Umbilical cord (tissue), 2 donors: ENCODE results near the gene ADAM8. TPM values are rescaled to one million over a fixed set of nuclear protein-coding genes. Genes with fewer than 3 reads are reported as not detected.

Experiments used
- DNase-seq: peaks from one replicate; pipeline ENCODE4 v3.0.0-alpha.2; 2015; ENCODE audit warnings: low spot score
- total RNA-seq: library from RNA; depleted of rRNA; stranded (reverse); fragments of >200 nt; gene quantifications from one replicate; pipeline ENCODE4 v1.2.3, GENCODE V29; 2014; ENCODE audit warnings: low replicate concordance; ENCODE audit not compliant: insufficient read depth

The ADAM8 gene
- total RNA-seq, 1 donor from 2014 or later, result 6.3 TPM

GRCh38 chr10:133282846-133283390 is 6.2 kb upstream of the ADAM8 start:
- no peak for DNase-seq

GRCh38 chr10:133281628-133282372 is 5.1 kb upstream of the ADAM8 start:
- DNase-seq, result no peak

- DNase-seq, result no peak
Observed at GRCh38 chr10:133281084-133281483, 4.4 kb upstream of the ADAM8 start.

GRCh38 chr10:133280391-133281059 is 3.9 kb upstream of the ADAM8 start:
- DNase-seq, result no peak

GRCh38 chr10:133279326-133280226 is 2.9 kb upstream of the ADAM8 start:
- DNase-seq, result no peak

- peak; percentile 44 for DNase-seq
Observed at GRCh38 chr10:133278577-133279265, 2.1 kb upstream of the ADAM8 start.

- DNase-seq, result no peak
Observed at GRCh38 chr10:133277993-133278576, 1.4 kb upstream of the ADAM8 start.

GRCh38 chr10:133277277-133277992 is 767 bp upstream of the ADAM8 start:
- DNase-seq, result no peak

GRCh38 chr10:133276100-133276434 is 601 bp downstream of the ADAM8 start:
- no peak for DNase-seq

GRCh38 chr10:133275684-133276092 is 980 bp downstream of the ADAM8 start:
- no peak for DNase-seq

GRCh38 chr10:133274751-133275683 is 1.7 kb downstream of the ADAM8 start:
- no peak for DNase-seq

- no peak for DNase-seq
Observed at GRCh38 chr10:133273534-133274143, 3.0 kb downstream of the ADAM8 start.

GRCh38 chr10:133272964-133273420 is 3.7 kb downstream of the ADAM8 start:
- DNase-seq, result no peak

GRCh38 chr10:133272301-133272963 is 4.2 kb downstream of the ADAM8 start:
- no peak for DNase-seq

GRCh38 chr10:133271521-133272300 is 5.0 kb downstream of the ADAM8 start:
- DNase-seq, result no peak

GRCh38 chr10:133270773-133271297 is 5.8 kb downstream of the ADAM8 start:
- no peak for DNase-seq

- no peak for DNase-seq
Observed at GRCh38 chr10:133270204-133270603, 6.5 kb downstream of the ADAM8 start.
